ENCODE data around the gene SCARF2.

Gene SCARF2

DNA sequence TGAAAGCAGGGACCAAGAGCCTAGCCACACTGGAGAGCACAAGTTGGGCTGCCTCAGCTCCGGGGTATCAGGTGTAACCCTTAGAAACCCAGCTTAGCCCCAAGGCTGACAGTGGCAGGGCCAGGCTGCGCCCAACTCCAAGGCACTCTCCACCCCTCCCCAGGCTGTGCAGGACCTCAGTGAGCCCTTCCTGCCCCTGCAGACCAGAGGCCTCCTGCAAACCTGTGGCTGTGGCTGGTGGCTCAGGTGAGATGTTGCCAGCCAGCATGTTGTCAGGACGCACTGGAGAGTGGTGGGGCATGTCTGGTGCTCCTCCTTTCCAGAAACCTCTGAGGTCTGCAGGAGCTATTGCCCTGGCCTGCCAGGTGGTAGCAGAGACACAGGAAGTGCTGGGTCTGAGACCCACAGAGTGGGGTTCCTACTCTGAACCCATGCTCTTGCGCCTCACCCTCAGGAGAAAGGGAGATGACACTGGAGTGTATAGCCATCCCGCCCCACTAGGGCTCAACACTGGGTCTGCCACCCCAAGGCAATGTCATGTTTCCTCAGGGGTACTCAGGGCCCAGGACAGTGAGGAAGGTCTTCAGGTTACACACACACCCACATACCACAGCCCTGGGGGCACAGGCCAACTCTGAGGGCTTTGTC is 2.4 kb upstream of the SCARF2 start:
- no peak for DNase-seq

- DNase-seq, result no peak
Measured at GRCh38 chr22:20439556-20439927, 1.9 kb upstream of the SCARF2 start.

- no peak for DNase-seq
Measured at GRCh38 chr22:20438678-20439492, 1.3 kb upstream of the SCARF2 start.

- DNase-seq, result no peak
Measured at GRCh38 chr22:20438427-20438677, 727 bp upstream of the SCARF2 start.

DNA sequence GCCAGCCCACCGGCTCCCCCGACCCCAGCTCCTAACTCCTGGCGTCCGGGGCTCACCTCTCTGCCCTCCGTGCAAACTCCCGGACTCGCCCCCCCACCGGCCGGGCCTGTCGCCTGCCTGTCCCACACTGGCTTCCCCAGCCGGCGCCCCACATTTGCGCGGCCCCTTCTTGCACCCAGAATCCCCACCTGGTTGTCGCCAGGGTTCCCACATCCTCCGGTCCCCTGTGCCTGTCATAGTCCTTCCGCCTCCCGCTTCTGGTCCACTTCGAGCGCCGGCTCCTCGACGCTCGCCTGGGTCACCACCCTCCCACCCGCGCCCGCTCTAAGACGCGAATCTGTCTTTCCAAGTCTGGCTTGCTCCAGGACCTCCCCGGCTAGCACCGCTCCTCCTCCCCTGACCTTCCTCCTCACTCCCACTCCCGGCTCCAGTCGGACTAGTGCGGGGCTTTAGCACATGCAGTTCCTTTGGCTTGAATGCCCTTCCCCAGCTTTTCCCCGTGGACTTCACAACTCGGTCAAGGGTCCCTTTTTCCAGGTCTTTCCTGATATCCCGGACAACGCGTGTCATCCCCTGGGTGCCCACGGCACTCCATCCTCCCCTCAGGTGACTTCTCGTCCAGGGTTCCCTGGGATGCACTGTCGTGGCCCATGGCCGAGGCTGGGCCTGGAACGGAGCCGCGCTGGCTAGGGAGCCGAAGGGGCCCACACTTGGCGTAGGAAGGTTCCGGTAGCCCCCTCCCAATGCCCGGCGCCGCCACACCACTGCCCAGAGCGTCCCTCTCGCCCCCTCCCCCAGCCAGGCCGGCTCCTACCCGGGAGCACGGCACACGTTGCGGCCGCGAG is 635 bp downstream of the SCARF2 start:
- no peak for DNase-seq

DNA sequence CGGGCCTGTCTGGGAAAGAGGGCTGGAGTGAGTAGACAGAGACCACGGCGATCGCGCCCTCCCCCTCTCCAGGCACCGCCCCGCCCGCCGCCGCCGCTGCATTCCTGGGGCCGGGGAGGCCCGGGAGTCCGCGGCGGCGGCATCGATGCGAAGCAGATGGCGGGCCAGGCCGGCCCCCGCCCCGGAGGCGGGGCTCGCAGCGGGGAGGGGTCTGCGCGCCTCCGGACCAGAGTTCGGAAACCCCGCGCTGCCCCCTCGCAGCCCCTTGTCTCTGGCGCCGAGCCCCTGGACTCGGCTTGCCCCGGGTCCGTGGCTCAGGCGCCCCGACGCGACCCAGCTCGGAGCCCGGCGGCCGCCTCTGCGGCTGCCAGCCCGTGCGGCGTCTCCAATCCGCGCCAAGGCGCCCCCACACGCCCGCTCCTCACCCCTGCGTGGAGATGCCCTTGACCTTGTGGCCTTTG is 1.3 kb downstream of the SCARF2 start:
- no peak for DNase-seq

DNA sequence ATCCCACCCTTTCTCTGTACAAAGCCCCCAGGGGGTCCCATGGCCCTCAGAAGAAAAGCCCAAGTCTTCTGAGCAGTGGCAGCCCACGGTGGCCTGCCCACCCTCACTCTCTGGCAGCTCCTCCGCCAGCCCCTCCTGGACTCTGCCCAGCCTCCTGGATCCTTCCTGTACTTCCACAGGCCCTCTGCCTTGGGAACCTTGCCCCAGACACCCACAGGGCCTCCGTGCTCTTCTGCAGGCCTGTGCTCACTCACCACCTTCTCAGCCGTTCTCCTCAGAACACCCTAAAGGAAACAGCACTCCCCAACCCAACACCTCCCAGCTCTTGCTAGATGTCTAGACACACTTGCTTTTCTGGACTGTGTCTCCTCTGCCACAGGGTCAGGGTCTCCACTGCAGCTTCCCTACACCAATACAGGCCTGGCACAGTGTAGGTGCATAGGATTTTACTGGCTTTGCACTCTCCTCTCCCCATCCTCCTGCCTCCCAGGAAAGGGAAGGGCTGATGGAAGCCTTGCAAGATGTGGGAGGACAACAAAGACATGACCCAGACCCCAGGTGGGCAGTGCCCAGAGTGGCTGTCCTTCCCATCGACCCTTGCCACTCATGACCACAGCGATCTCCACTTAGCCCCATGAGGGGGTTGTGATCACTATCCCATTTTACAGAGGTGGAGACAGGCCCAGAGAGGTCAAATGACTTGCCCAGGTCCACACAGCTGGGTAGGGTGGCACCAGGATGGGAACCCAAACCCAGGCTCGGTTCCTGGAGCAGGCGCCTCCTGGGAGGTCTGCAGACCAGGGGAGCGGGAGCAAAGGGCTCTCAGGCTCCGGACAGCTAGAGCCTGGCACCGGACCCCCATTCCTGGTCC is 2.0 kb downstream of the SCARF2 start:
- DNase-seq, result no peak

DNA sequence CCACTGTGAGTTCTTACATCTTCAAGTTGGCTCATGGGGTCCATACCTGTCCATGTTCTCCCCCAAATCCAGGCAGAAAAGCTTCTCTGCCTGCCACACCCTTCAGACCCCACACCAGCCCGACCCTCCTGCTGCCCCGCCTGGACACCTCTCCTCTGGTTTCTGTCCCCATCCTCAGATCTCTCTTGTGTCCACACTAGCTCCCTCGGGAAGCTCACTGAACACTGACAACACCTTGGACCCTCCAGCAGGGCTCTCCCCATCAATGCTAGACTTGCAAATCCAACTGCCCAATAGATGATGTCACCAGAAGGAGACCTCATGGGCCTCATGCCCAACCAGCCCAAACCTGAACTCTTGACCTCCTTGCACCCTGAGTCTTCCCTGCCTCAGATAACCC is 2.9 kb downstream of the SCARF2 start:
- no peak for DNase-seq

DNA sequence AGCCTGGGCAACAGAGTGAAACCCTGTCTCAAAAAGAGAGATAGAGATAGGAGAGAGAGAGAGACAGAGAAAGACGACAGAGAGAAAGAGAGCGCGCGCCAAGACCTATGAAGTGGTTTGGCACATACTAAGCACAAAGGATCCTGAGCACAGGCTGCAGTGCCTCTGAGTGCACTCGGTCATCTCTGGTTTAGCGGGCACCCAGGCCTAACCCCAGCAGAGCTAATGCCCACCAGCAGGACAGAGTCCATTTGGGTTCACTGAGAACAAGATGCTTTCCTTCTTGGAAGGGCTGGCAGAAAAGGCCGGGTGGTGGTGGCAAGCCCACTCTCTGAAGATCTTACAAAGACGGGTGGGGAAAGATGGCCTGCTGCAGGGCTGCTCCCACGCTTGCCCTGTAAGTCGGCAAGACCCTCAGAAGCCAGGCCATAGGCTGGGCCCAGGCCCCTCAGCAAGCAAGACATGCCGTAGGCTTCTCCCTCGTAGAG is 3.3 kb downstream of the SCARF2 start:
- DNase-seq, result no peak

GRCh38 chr22:20433686-20434241 is 3.9 kb downstream of the SCARF2 start:
- DNase-seq, result no peak

DNA sequence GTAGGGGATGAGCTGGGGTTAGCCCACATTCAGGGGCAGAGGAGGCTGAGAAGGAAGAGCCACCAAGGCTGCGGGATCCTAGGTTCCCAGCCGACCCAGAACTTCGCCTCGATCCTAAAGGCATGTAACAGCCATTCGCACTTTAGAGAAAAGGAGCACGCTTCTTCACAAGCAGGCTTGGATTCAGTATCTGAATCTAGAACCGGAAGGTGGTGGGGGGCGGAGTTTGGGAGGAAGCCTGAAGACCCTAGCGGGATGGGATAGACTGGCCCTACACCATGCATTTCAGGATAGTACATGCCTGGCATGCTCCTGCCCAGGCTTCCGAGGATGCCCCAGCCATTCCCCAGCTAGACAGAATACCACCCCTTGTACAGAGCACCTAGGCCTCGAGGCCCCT is 4.4 kb downstream of the SCARF2 start:
- DNase-seq, result no peak

- DNase-seq, result no peak
Measured at GRCh38 chr22:20432244-20432686, 5.4 kb downstream of the SCARF2 start.

DNA sequence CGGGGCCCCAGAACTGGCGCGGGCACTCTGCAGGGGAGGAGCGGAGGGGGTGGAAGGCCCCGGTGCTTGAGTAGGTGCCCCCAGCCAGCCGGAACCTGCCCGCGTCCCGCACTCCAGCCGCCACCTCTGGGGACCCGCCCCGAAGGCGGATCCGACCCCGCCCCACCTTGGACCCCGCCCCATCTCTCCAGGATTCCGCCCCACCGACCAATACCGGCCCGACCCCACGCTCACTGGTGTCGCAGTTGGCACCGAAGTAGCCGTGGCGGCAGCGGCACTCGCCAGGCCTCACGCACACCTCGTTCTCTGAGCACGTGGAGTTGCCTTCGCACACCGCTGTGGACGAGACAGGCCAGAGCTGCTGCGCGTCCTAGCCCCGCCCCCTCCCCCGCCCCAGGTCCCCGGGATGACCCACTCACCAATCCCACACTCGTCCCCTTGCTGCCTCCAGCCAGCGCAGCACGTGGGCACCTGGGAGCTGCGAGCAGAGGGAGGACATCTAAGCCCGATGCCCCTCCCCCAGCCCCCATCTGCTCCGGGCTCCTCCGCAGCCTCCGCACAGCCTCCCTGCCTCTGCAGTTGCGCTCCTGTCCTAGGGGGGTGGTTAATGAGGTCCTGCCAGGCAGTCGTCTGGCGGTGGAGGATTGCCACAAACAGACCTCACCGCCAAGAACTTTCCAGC is 6.0 kb downstream of the SCARF2 start:
- no peak for DNase-seq

- no peak for DNase-seq
Measured at GRCh38 chr22:20430720-20431510, 6.7 kb downstream of the SCARF2 start.

DNA sequence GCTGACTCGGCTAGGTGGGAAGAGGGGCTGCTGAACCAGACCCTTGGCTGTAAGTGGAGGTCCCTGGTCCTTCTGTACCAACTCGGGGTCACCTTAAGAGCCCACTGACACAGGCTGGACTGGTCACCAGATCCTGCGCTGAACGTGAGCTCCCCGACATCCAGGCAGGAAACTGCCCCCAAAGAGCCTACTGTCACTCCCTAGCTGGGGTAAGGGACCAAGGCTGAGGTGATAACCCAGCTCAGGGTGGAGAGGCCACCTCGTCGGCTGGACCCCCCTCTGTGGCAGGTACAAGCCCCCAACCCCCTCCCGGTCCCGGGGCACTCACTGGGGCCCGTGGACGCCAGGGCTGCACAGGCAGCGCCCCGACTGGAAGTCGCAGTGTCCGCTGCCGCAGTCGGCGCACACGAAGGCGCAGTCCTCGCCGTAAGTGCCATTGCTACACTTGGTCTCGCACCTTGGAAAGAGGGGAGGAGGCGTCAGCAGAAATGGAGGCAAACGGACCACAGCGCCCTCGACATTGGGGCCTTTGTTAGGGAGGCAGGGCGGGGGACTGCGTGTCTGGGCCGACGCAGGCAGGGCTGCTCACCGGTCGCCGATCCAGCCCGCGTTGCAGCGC is 7.4 kb downstream of the SCARF2 start:
- DNase-seq, result no peak

GRCh38 chr22:20429254-20430100 is 8.1 kb downstream of the SCARF2 start:
- DNase-seq, result no peak

GRCh38 chr22:20428496-20429253 is 8.9 kb downstream of the SCARF2 start:
- DNase-seq, result no peak

- DNase-seq, result no peak
Measured at GRCh38 chr22:20427945-20428417, 9.6 kb downstream of the SCARF2 start.

All from GOT3 (cell line).